Measurements from ENCODE around the gene EIF4E1B.

The EIF4E1B gene

GRCh38 chr5:176639208-176639607 is 8.7 kb downstream of the EIF4E1B start:
- H3F3A ChIP-seq (ENCODE audit: low read depth): no peaks in the 10 kb centered on the region
- H3K9me2 ChIP-seq (replicated peaks; ENCODE audit: low read depth, low read length): no peaks in the 10 kb centered on the region
- TF ChIP-seq EZH2phosphoT487 (IDR thresholded peaks at IDR 0.05; ENCODE audit: borderline replicate concordance): no peak
- no peak for TF ChIP-seq CTCF (conservative IDR thresholded peaks at IDR 0.05; ENCODE audit: low read length)
- no peak overlapping the region for H3K9ac ChIP-seq (ENCODE audit: low read depth, low read length, poor library complexity, severe bottlenecking)
- H2AFZ ChIP-seq (ENCODE audit: low read length): no peak overlapping the region
- no peaks in the 10 kb centered on the region for H3K9me3 ChIP-seq (ENCODE audit: insufficient read depth, low read depth, low read length)
- H3K4me2 ChIP-seq (ENCODE audit: low read depth, low read length, poor library complexity, severe bottlenecking): no peak overlapping the region
- no peaks in the 10 kb centered on the region for H3K27me3 ChIP-seq (ENCODE audit: insufficient read depth, low read length, poor library complexity, severe bottlenecking)
- H3K79me2 ChIP-seq (ENCODE audit: insufficient read depth, low read length): no peaks in the 10 kb centered on the region
- H4K20me1 ChIP-seq (ENCODE audit: insufficient read depth, low read length, poor library complexity, severe bottlenecking): no peaks in the 10 kb centered on the region
- H3K4me1 ChIP-seq (ENCODE audit: insufficient read depth, low read length, poor library complexity, severe bottlenecking): no peaks in the 10 kb centered on the region
- no peak overlapping the region for H3K4me3 ChIP-seq (ENCODE audit: low read length, poor library complexity, severe bottlenecking)
- H3K36me3 ChIP-seq (ENCODE audit: insufficient read depth, low read length): no peaks in the 10 kb centered on the region

GRCh38 chr5:176639981-176640380 is 9.5 kb downstream of the EIF4E1B start:
- Histone ChIP-seq H3K27me3 (ENCODE audit: insufficient read depth, low read length, poor library complexity, severe bottlenecking) (no peaks in the 10 kb centered on the region), H3K4me1 (ENCODE audit: insufficient read depth, low read length, poor library complexity, severe bottlenecking) (no peaks in the 10 kb centered on the region), H3K4me3 (ENCODE audit: low read length, poor library complexity, severe bottlenecking) (no peak overlapping the region)

GRCh38 chr5:176640616-176641015 is 10.1 kb downstream of the EIF4E1B start:
- no peak overlapping the region for H3K4me3 ChIP-seq (ENCODE audit: low read length, poor library complexity, severe bottlenecking)
- H2AFZ ChIP-seq (ENCODE audit: low read length): no peak overlapping the region
- H3K9ac ChIP-seq (ENCODE audit: low read depth, low read length, poor library complexity, severe bottlenecking): no peak overlapping the region
- no peak overlapping the region for H3K4me2 ChIP-seq (ENCODE audit: low read depth, low read length, poor library complexity, severe bottlenecking)
- no peaks in the 10 kb centered on the region for H3F3A ChIP-seq (ENCODE audit: low read depth)
- H3K4me1 ChIP-seq (ENCODE audit: insufficient read depth, low read length, poor library complexity, severe bottlenecking): no peaks in the 10 kb centered on the region
- H3K9me2 ChIP-seq (replicated peaks; ENCODE audit: low read depth, low read length): no peaks in the 10 kb centered on the region
- TF ChIP-seq EZH2phosphoT487 (IDR thresholded peaks at IDR 0.05; ENCODE audit: borderline replicate concordance) (no peak), CTCF (conservative IDR thresholded peaks at IDR 0.05; ENCODE audit: low read length) (no peak)
- H3K79me2 ChIP-seq (ENCODE audit: insufficient read depth, low read length): no peaks in the 10 kb centered on the region
- H4K20me1 ChIP-seq (ENCODE audit: insufficient read depth, low read length, poor library complexity, severe bottlenecking): no peaks in the 10 kb centered on the region
- no peaks in the 10 kb centered on the region for H3K36me3 ChIP-seq (ENCODE audit: insufficient read depth, low read length)
- H3K9me3 ChIP-seq (ENCODE audit: insufficient read depth, low read depth, low read length): no peaks in the 10 kb centered on the region
- no peaks in the 10 kb centered on the region for H3K27me3 ChIP-seq (ENCODE audit: insufficient read depth, low read length, poor library complexity, severe bottlenecking)

More at GRCh38 chr5:176639981-176640380, 9.5 kb downstream of the EIF4E1B start:
- no peaks in the 10 kb centered on the region for H4K20me1 ChIP-seq (ENCODE audit: insufficient read depth, low read length, poor library complexity, severe bottlenecking)
- TF ChIP-seq EZH2phosphoT487 (IDR thresholded peaks at IDR 0.05; ENCODE audit: borderline replicate concordance) (no peak), CTCF (conservative IDR thresholded peaks at IDR 0.05; ENCODE audit: low read length) (no peak)
- no peak overlapping the region for H3K4me2 ChIP-seq (ENCODE audit: low read depth, low read length, poor library complexity, severe bottlenecking)
- no peaks in the 10 kb centered on the region for H3F3A ChIP-seq (ENCODE audit: low read depth)
- H3K79me2 ChIP-seq (ENCODE audit: insufficient read depth, low read length): no peaks in the 10 kb centered on the region
- H3K9ac ChIP-seq (ENCODE audit: low read depth, low read length, poor library complexity, severe bottlenecking): no peak overlapping the region
- no peak overlapping the region for H2AFZ ChIP-seq (ENCODE audit: low read length)
- H3K36me3 ChIP-seq (ENCODE audit: insufficient read depth, low read length): no peaks in the 10 kb centered on the region
- no peaks in the 10 kb centered on the region for H3K9me3 ChIP-seq (ENCODE audit: insufficient read depth, low read depth, low read length)
- no peaks in the 10 kb centered on the region for H3K9me2 ChIP-seq (replicated peaks; ENCODE audit: low read depth, low read length)

Measured in Loucy (cell line).